OCI-LY3 (cell line): ENCODE measurements around the gene CWF19L1.

ENCODE experiments used
- EZH2phosphoT487 ChIP-seq: fragments of 200-600 bp; shearing (Covaris generic); IDR thresholded peaks from 2 replicates; pipeline ENCODE4 v1.6.1; 2018; ENCODE audit warnings: antibody characterized with exemption, mixed run types, low read depth
- TF ChIP-seq, protein P1 (sequence below): fragments of 200-600, 300-600 bp; sonication (generic); IDR thresholded peaks from 2 replicates; pipeline ENCODE4 v1.5.1; 2014; ENCODE audit warnings: antibody characterized with exemption, low read length, low read depth

DNA sequence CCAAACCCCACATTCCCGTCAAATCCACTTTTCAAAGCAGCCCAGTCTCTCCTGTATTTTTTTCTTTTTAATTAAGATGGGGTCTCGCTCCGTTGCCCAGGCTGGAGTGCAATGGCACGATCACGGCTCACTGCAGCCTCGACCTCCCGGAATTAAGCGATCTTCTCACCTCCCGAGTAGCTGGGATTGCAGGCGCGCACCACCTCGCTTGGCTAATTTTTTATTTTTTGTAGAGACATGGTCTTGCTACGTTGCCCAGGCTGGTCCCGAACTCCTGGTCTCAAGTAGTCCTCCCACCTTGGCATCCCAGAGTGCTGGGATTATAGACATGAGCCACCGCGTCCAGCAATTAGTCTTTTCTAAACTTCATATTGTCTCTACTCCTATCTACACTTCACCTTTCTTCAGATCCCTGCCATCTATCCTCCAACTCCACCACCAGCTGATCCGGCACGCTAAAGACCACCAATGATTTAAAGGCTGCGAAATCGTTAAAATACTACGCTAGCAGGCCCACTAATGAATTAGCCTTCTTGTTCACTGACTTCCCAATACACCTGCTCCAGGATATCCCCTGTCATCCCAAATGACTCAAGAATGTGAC lies 37.5 kb downstream of the CWF19L1 start:
- TF ChIP-seq, protein P1, sequence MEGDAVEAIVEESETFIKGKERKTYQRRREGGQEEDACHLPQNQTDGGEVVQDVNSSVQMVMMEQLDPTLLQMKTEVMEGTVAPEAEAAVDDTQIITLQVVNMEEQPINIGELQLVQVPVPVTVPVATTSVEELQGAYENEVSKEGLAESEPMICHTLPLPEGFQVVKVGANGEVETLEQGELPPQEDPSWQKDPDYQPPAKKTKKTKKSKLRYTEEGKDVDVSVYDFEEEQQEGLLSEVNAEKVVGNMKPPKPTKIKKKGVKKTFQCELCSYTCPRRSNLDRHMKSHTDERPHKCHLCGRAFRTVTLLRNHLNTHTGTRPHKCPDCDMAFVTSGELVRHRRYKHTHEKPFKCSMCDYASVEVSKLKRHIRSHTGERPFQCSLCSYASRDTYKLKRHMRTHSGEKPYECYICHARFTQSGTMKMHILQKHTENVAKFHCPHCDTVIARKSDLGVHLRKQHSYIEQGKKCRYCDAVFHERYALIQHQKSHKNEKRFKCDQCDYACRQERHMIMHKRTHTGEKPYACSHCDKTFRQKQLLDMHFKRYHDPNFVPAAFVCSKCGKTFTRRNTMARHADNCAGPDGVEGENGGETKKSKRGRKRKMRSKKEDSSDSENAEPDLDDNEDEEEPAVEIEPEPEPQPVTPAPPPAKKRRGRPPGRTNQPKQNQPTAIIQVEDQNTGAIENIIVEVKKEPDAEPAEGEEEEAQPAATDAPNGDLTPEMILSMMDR: no peak
- TF ChIP-seq EZH2phosphoT487: no peak
